HEK293 (cell line): ENCODE results near the gene PLCB1.

Experiments
- GLI2 ChIP-seq: fragments of 450-650 bp; formaldehyde crosslinking; IDR thresholded peaks from 2 replicates; pipeline ENCODE4; 2017; ENCODE audit warnings: missing biosample characterization, missing genetic modification characterization, low read depth, borderline replicate concordance
- IKZF3 ChIP-seq: fragments of 450-650 bp; IDR thresholded peaks from 2 replicates; pipeline ENCODE4 v1.5.0; 2018; ENCODE audit warnings: missing biosample characterization, mild to moderate bottlenecking, missing genetic modification characterization, moderate library complexity
- OVOL3 ChIP-seq: fragments of 450-650 bp; formaldehyde crosslinking; IDR thresholded peaks from 2 replicates; pipeline ENCODE4 v1.5.1; 2016; ENCODE audit warnings: missing biosample characterization, missing genetic modification characterization
- SP3 ChIP-seq: fragments of 450-650 bp; formaldehyde crosslinking; IDR thresholded peaks from 2 replicates; pipeline ENCODE4 v1.5.1; 2016; ENCODE audit warnings: missing biosample characterization, missing genetic modification characterization
- ZBTB21 ChIP-seq: fragments of 450-650 bp; formaldehyde crosslinking; IDR thresholded peaks from 2 replicates; pipeline ENCODE4 v1.5.1; 2017; ENCODE audit warnings: missing biosample characterization, missing genetic modification characterization
- ZIC2 ChIP-seq: fragments of 450-650 bp; formaldehyde crosslinking; IDR thresholded peaks from 2 replicates; pipeline ENCODE4 v1.5.1; 2016; ENCODE audit warnings: missing biosample characterization, missing genetic modification characterization
- ZNF138 ChIP-seq: fragments of 450-650 bp; formaldehyde crosslinking; IDR thresholded peaks from 2 replicates; pipeline ENCODE4 v1.5.1; 2016; ENCODE audit warnings: missing biosample characterization, missing genetic modification characterization, borderline replicate concordance
- ZNF223 ChIP-seq: fragments of 450-650 bp; formaldehyde crosslinking; IDR thresholded peaks from 2 replicates; pipeline ENCODE4 v1.5.1; 2016; ENCODE audit warnings: missing biosample characterization, missing genetic modification characterization
- ZNF335 ChIP-seq: fragments of 450-650 bp; formaldehyde crosslinking; conservative IDR thresholded peaks from 2 replicates; pipeline ENCODE4 v1.5.1; 2016; ENCODE audit warnings: missing biosample characterization, missing genetic modification characterization
- ZNF416 ChIP-seq: fragments of 450-650 bp; formaldehyde crosslinking; IDR thresholded peaks from 2 replicates; pipeline ENCODE4 v1.5.1; 2016; ENCODE audit warnings: missing biosample characterization, missing genetic modification characterization
- TF ChIP-seq, protein P1 (sequence below): fragments of 450-650 bp; formaldehyde crosslinking; IDR thresholded peaks from 2 replicates; pipeline ENCODE4 v1.5.1; 2016; ENCODE audit warnings: missing biosample characterization, missing genetic modification characterization
- TF ChIP-seq, protein P2 (sequence below): fragments of 450-650 bp; formaldehyde crosslinking; IDR thresholded peaks from 2 replicates; pipeline ENCODE4 v1.5.1; 2016; ENCODE audit warnings: missing biosample characterization, missing genetic modification characterization
- TF ChIP-seq, protein P3 (sequence below): fragments of 450-650 bp; formaldehyde crosslinking; IDR thresholded peaks from 2 replicates; pipeline ENCODE4 v1.5.1; 2016; ENCODE audit warnings: missing biosample characterization, missing genetic modification characterization

DNA sequence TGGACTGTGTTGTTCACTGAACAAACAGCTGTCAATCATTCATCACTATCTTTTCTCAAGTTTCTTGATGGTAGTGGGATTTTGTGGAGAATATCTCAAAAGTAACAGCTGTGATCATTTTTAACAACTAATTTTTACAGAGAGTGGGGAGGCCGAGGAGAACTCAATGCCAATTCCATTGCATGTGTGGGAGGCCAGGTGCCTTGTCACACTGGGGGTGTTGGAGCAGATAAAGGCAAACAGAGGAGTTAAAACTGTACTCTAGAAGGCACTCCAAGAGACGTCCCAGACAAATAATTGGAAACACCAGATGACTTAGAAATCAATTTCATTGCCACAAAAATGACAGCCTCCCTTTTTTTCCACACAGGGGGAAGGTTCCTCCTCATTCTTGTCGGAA lies 669.6 kb downstream of the PLCB1 start:
- TF ChIP-seq, protein P1, sequence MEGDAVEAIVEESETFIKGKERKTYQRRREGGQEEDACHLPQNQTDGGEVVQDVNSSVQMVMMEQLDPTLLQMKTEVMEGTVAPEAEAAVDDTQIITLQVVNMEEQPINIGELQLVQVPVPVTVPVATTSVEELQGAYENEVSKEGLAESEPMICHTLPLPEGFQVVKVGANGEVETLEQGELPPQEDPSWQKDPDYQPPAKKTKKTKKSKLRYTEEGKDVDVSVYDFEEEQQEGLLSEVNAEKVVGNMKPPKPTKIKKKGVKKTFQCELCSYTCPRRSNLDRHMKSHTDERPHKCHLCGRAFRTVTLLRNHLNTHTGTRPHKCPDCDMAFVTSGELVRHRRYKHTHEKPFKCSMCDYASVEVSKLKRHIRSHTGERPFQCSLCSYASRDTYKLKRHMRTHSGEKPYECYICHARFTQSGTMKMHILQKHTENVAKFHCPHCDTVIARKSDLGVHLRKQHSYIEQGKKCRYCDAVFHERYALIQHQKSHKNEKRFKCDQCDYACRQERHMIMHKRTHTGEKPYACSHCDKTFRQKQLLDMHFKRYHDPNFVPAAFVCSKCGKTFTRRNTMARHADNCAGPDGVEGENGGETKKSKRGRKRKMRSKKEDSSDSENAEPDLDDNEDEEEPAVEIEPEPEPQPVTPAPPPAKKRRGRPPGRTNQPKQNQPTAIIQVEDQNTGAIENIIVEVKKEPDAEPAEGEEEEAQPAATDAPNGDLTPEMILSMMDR (tag by site-specific recombination), result no peak
- TF ChIP-seq SP3 (tag by site-specific recombination), result no peak
- TF ChIP-seq, protein P2, sequence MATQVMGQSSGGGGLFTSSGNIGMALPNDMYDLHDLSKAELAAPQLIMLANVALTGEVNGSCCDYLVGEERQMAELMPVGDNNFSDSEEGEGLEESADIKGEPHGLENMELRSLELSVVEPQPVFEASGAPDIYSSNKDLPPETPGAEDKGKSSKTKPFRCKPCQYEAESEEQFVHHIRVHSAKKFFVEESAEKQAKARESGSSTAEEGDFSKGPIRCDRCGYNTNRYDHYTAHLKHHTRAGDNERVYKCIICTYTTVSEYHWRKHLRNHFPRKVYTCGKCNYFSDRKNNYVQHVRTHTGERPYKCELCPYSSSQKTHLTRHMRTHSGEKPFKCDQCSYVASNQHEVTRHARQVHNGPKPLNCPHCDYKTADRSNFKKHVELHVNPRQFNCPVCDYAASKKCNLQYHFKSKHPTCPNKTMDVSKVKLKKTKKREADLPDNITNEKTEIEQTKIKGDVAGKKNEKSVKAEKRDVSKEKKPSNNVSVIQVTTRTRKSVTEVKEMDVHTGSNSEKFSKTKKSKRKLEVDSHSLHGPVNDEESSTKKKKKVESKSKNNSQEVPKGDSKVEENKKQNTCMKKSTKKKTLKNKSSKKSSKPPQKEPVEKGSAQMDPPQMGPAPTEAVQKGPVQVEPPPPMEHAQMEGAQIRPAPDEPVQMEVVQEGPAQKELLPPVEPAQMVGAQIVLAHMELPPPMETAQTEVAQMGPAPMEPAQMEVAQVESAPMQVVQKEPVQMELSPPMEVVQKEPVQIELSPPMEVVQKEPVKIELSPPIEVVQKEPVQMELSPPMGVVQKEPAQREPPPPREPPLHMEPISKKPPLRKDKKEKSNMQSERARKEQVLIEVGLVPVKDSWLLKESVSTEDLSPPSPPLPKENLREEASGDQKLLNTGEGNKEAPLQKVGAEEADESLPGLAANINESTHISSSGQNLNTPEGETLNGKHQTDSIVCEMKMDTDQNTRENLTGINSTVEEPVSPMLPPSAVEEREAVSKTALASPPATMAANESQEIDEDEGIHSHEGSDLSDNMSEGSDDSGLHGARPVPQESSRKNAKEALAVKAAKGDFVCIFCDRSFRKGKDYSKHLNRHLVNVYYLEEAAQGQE (tag by site-specific recombination), result no peak
- TF ChIP-seq IKZF3 (tag by site-specific recombination), result no peak
- no peak for TF ChIP-seq ZNF335 (tag by site-specific recombination)
- no peak for TF ChIP-seq ZIC2 (tag by site-specific recombination)
- no peak for TF ChIP-seq ZNF223 (tag by site-specific recombination)
- TF ChIP-seq, protein P3, sequence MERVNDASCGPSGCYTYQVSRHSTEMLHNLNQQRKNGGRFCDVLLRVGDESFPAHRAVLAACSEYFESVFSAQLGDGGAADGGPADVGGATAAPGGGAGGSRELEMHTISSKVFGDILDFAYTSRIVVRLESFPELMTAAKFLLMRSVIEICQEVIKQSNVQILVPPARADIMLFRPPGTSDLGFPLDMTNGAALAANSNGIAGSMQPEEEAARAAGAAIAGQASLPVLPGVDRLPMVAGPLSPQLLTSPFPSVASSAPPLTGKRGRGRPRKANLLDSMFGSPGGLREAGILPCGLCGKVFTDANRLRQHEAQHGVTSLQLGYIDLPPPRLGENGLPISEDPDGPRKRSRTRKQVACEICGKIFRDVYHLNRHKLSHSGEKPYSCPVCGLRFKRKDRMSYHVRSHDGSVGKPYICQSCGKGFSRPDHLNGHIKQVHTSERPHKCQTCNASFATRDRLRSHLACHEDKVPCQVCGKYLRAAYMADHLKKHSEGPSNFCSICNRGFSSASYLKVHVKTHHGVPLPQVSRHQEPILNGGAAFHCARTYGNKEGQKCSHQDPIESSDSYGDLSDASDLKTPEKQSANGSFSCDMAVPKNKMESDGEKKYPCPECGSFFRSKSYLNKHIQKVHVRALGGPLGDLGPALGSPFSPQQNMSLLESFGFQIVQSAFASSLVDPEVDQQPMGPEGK (tag by site-specific recombination), result no peak
- TF ChIP-seq ZNF138 (tag by site-specific recombination), result no peak
- no peak for TF ChIP-seq ZNF416 (tag by site-specific recombination)
- no peak for TF ChIP-seq GLI2 (tag by site-specific recombination)
- TF ChIP-seq ZBTB21, result no peak
- TF ChIP-seq OVOL3 (tag by site-specific recombination), result no peak
